ENCODE results near the gene HNRNPAB. TPM values are rescaled to one million over a fixed set of nuclear protein-coding genes. Genes with fewer than 3 reads are reported as not detected.

The HNRNPAB gene
- total RNA-seq, 4 donors from 2014 or later, result 115 to 199 (median 169) TPM

DNA sequence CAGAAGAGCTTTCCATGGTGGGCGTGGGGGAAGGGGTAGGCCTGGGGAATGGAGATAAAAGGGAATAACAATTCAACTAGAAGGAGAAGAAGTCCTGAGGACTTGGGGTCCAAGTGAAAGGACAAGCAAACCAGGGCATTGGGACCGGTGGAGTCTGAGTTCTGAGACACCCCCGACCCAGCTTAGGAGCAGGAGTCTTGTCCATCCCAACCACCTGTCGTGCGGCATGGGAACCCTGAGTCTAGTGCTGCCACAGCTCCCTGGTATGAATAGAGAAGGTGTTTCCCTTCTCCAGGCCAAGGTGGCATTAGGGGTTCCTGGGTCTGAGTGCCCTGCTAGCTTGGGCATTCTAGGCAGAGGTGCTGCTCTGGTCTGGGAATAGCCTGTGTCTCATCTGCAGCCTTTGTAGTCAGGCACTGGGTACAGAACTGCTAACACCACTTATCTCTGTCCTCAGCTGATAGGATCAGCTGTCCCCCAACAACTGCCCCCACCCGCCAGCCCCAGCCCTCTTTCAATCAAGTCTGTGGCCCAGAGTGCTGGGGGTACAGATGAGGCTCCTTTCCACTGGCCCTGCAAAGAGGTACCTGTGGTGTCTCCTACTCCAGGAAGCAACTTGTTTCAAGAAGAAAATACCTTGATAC, 9.9 kb downstream of the HNRNPAB start:
- H3K27ac ChIP-seq, result peak overlapping the region; percentile 99
- no peaks in the 10 kb centered on the region for H3K9me3 ChIP-seq
- TF ChIP-seq EP300 (IDR thresholded peaks at IDR 0.05; ENCODE audit: low read depth) (no peak), POLR2A (IDR thresholded peaks at IDR 0.05) (no peak)
- H3K27me3 ChIP-seq, result no peaks in the 10 kb centered on the region
- in situ Hi-C loops (cut with MboI; ENCODE audit: low pct_ligation_motif_present in 1 of 4, low pct_unique_long_range_greater_than_20kb in 1 of 4, low sequenced_read_pairs in 3 of 4) (no loop called here), intact Hi-C loops (cut with DNase I; ENCODE audit: low total_unique reads) (loop anchor here (10.0 kb wide), 1 partner anchor 799 kb away; no protein-coding TSS in a partner anchor)
- DNase-seq, result no peak
- peaks cover 27 to 74% (median 57%) of the 10 kb centered on the region in 4 donors for H3K4me1 ChIP-seq
- peaks cover 0 to 45% (median 21%) of the 10 kb centered on the region in 4 donors for H3K36me3 ChIP-seq
- no peak overlapping the region for H3K4me3 ChIP-seq
- WGBS, 2 donors (ENCODE audit: low coverage in 1 of 2), result 65 to 88% methylated on average over 3 to 6 of the region's 6 CpGs

DNA sequence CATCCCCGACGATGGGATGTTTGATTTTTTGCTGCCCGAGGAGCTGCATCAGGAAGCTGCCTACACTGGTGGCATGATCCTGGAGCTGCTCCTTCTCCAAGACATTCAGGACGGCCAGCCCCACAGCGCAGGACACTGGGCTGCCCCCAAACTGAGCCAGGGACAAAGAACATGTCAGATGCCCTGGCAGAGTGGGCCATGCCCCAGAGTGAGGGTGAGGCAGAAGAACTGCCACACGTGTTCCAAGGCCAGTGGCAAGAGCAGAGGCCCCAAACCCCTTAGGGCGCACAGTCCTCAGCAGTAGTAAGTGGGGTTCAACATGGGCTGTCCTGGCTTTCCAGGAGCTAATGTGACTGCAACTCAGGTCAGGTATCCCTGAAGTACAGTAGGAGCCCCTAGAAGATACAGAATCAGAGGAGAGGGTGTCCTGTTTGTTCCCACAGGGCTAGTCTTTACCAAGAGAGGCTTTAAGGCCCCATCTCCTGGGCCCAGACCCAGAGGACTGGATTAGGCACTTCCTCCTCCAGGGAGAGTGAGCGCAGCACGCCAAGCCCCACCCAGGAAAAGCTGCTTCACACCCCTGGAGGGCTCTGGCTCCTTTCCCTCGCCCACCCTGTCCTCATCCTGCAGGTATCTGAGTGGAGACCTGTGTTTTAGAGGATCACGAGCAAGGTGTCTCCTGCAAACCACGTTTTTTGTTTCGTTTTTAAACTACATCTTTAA, 11.1 kb downstream of the HNRNPAB start:
- Histone ChIP-seq H3K4me1 (peaks cover 22 to 64% (median 53%) of the 10 kb centered on the region in 4 donors), H3K9me3 (no peaks in the 10 kb centered on the region), H3K36me3 (peaks cover 0 to 34% (median 15%) of the 10 kb centered on the region in 4 donors), H3K27ac (peak overlapping the region; percentile 99), H3K4me3 (no peak overlapping the region), H3K27me3 (no peaks in the 10 kb centered on the region)
- TF ChIP-seq EP300 (IDR thresholded peaks at IDR 0.05; ENCODE audit: low read depth), result no peak
- peak in 1 of 3 donors; percentile 45 for TF ChIP-seq POLR2AphosphoS5 (IDR thresholded peaks at IDR 0.05)
- TF ChIP-seq POLR2A (IDR thresholded peaks at IDR 0.05), result peak; percentile 53
- 55 to 57% methylated on average over 4 to 13 of the region's 13 CpGs for WGBS, 2 donors (ENCODE audit: low coverage in 1 of 2)
- DNase-seq, result peak; percentile 71
- intact Hi-C loops (cut with DNase I; ENCODE audit: low total_unique reads) (loop anchor here (10.0 kb wide), 1 partner anchor 801 kb away; no protein-coding TSS in a partner anchor), in situ Hi-C loops (cut with MboI; ENCODE audit: low pct_ligation_motif_present in 1 of 4, low pct_unique_long_range_greater_than_20kb in 1 of 4, low sequenced_read_pairs in 3 of 4) (no loop called here)

DNA sequence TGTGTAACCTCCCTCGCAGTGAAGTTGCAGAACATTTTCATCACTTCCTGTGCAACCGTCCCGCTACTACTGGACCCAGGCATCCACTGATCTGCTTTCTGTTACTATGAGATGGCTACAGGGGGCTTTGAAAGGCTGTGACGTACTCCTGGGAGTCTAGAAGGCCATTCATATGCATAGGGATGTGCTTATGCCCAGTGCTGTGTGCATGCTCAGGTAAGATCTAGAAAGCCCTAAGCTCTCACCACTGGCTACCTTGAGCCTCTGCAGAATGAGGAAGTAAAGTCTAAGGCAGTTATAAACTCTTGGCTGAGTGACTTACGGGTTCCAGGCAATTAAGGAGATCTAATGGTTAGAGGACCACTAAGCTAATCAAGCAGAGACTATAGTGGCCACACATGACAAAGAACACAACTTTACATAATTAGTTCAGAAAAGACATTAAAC, 11.8 kb downstream of the HNRNPAB start:
- H3K4me1 ChIP-seq, result peaks cover 22 to 64% (median 52%) of the 10 kb centered on the region in 4 donors
- 40 to 43% methylated on average over 1 to 5 of the region's 5 CpGs for WGBS, 2 donors (ENCODE audit: low coverage in 1 of 2)
- in situ Hi-C loops (cut with MboI; ENCODE audit: low pct_ligation_motif_present in 1 of 4, low pct_unique_long_range_greater_than_20kb in 1 of 4, low sequenced_read_pairs in 3 of 4), result no loop called here
- H3K27ac ChIP-seq, result peak overlapping the region; percentile 99
- no peaks in the 10 kb centered on the region for H3K9me3 ChIP-seq
- DNase-seq, result peak; percentile 41
- H3K4me3 ChIP-seq, result no peak overlapping the region
- intact Hi-C loops (cut with DNase I; ENCODE audit: low total_unique reads), result loop anchor here (10.0 kb wide), 1 partner anchor 801 kb away; no protein-coding TSS in a partner anchor
- H3K36me3 ChIP-seq, result peaks cover 0 to 28% (median 12%) of the 10 kb centered on the region in 4 donors
- H3K27me3 ChIP-seq, result no peaks in the 10 kb centered on the region
- TF ChIP-seq POLR2A (IDR thresholded peaks at IDR 0.05) (no peak), POLR2AphosphoS5 (IDR thresholded peaks at IDR 0.05) (no peak), EP300 (IDR thresholded peaks at IDR 0.05; ENCODE audit: low read depth) (no peak)
- TF ChIP-seq, protein P1, sequence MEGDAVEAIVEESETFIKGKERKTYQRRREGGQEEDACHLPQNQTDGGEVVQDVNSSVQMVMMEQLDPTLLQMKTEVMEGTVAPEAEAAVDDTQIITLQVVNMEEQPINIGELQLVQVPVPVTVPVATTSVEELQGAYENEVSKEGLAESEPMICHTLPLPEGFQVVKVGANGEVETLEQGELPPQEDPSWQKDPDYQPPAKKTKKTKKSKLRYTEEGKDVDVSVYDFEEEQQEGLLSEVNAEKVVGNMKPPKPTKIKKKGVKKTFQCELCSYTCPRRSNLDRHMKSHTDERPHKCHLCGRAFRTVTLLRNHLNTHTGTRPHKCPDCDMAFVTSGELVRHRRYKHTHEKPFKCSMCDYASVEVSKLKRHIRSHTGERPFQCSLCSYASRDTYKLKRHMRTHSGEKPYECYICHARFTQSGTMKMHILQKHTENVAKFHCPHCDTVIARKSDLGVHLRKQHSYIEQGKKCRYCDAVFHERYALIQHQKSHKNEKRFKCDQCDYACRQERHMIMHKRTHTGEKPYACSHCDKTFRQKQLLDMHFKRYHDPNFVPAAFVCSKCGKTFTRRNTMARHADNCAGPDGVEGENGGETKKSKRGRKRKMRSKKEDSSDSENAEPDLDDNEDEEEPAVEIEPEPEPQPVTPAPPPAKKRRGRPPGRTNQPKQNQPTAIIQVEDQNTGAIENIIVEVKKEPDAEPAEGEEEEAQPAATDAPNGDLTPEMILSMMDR (IDR thresholded peaks at IDR 0.05), result no peak

DNA sequence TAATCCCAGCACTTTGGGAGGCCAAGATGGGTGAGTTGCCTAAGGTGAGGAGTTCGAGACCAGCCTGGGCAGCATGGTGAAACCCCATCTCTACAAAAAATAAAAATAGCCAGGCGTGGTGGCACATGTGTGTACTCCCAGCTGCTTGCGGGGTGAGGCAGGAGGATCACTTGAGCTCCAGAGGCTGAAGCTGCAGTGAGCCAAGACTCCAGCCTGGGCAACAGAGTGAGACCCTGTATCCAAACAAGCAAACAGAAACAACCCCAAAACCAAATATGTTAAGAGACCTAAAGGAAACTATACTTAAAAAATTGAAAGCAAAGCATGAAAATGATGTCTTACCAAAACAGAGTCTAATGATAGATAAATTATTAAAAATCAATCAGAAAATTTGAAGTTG, 12.4 kb downstream of the HNRNPAB start:
- in situ Hi-C loops (cut with MboI; ENCODE audit: low pct_ligation_motif_present in 1 of 4, low pct_unique_long_range_greater_than_20kb in 1 of 4, low sequenced_read_pairs in 3 of 4), result no loop called here
- H3K4me3 ChIP-seq, result no peak overlapping the region
- H3K27ac ChIP-seq, result peak overlapping the region; percentile 99
- TF ChIP-seq POLR2AphosphoS5 (IDR thresholded peaks at IDR 0.05), result no peak
- TF ChIP-seq, protein P1 (IDR thresholded peaks at IDR 0.05), result no peak
- TF ChIP-seq POLR2A (IDR thresholded peaks at IDR 0.05), result no peak
- no peak for TF ChIP-seq EP300 (IDR thresholded peaks at IDR 0.05; ENCODE audit: low read depth)
- 49 to 70% methylated on average over 2 to 3 of the region's 3 CpGs for WGBS, 2 donors (ENCODE audit: low coverage in 1 of 2)
- intact Hi-C loops (cut with DNase I; ENCODE audit: low total_unique reads), result loop anchor here (10.0 kb wide), 1 partner anchor 802 kb away; no protein-coding TSS in a partner anchor
- no peaks in the 10 kb centered on the region for H3K9me3 ChIP-seq
- H3K4me1 ChIP-seq, result peaks cover 22 to 60% (median 50%) of the 10 kb centered on the region in 4 donors
- no peaks in the 10 kb centered on the region for H3K27me3 ChIP-seq
- DNase-seq, result no peak
- peaks cover 0 to 22% (median 6%) of the 10 kb centered on the region in 4 donors for H3K36me3 ChIP-seq
